Activated CD4-positive, alpha-beta memory T cell treated with anti-CD3 and anti-CD28 coated beads for 36 hours (primary cell): ENCODE data around the gene PSME3. TPM values are rescaled to one million over a fixed set of nuclear protein-coding genes. Genes with fewer than 3 reads are reported as not detected.
"Not testable (repeated sequence)": the region's sequence is repeated elsewhere in the genome, so short reads cannot be mapped to it uniquely, and the experiment has no call there.

ENCODE experiments used
- CTCF ChIA-PET: fragments of 350-600 bp; sonication (Branson Sonifier 250); formaldehyde crosslinking; loops from one replicate; lab custom pipeline; 2021; ENCODE audit warnings: antibody characterized with exemption, inconsistent platforms; lab: Charles Lee
- POLR2A ChIA-PET: fragments of 350-600 bp; sonication (Branson Sonifier 250); formaldehyde crosslinking; loops from one replicate; lab custom pipeline; 2021; ENCODE audit warnings: antibody characterized with exemption; lab: Charles Lee
- DNase-seq: peaks from one replicate; pipeline ENCODE4 v3.0.0-alpha.2; 2020
- H3K27ac Mint-ChIP-seq: one replicate; pipeline ENCODE4 v1.8.0; 2021; ENCODE audit warnings: mixed read lengths
- H3K27me3 Mint-ChIP-seq: one replicate; pipeline ENCODE4 v1.8.0; 2021; ENCODE audit warnings: mixed read lengths
- H3K36me3 Mint-ChIP-seq: one replicate; pipeline ENCODE4 v1.8.0; 2021; ENCODE audit warnings: mixed read lengths
- H3K4me1 Mint-ChIP-seq: one replicate; pipeline ENCODE4 v1.8.0; 2021; ENCODE audit warnings: low read depth, mixed read lengths
- H3K4me3 Mint-ChIP-seq: one replicate; pipeline ENCODE4 v1.8.0; 2021; ENCODE audit warnings: mild to moderate bottlenecking, mixed read lengths
- H3K9me3 Mint-ChIP-seq: one replicate; pipeline ENCODE4 v1.8.0; 2021; ENCODE audit warnings: mixed read lengths
- intact Hi-C: fragments of 100-400 bp; cut with micrococcal nuclease; formaldehyde crosslinking; loops from one replicate; pipeline ENCODE4 v1.15.1; 2023
- total RNA-seq, 2 experiments: library from RNA; stranded (reverse); gene quantifications; one replicate each; pipeline ENCODE4 v1.2.3, GENCODE V29; 2021

Gene PSME3
- total RNA-seq, 2 experiments from 2014 or later, result 111 to 116 TPM

DNA sequence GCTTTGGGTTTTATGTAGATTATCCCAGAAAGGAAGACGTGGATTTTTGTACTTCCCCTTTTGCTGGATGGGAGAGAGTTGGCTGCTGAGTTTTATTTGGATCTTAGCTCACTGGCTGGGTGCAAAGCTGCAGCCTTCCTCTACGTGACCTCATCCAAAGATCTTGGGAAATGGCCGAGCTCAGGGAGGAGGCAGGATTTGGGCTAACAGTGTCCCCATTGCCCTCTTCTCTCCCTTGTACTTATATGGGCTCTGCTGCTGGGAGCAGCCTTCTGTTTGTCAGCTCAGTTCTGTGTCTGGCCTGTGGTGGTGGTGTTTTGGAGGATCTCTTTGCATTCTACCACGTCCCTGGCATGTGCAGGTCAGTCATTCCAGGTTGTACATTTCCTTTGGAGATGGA lies 19.8 kb downstream of the PSME3 start:
- CTCF ChIA-PET, result no interaction called here

DNA sequence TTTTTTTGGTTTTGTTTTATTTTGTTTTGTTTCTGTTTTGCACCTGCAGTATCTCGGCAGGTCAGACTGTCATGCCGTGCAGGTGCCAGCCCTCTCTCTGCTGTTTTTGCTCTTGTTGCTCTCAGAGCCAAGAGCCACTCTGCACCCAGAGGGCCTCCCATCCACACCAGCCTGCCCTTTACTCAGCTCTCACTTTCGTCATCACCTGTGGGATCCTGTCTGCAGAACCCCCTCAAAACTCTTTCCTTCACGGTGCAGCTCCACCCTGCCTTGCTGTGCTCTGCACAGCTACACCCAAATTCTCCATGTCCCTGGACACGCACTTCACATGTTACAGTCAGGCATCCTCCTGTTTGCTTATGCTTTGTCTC lies 20.4 kb downstream of the PSME3 start:
- POLR2A ChIA-PET, result interaction anchor here (0.6 kb wide), 1 partner anchor 28 kb away, joined by 3 read pairs; no protein-coding TSS in a partner anchor
- CTCF ChIA-PET, result no interaction called here
- Mint-ChIP-seq H3K36me3 (peaks cover 3% of the 10 kb centered on the region), H3K4me3 (no peak overlapping the region), H3K9me3 (no peaks in the 10 kb centered on the region), H3K27me3 (peaks cover 1% of the 10 kb centered on the region), H3K4me1 (no peaks in the 10 kb centered on the region), H3K27ac (no peak overlapping the region)
- DNase-seq, result no peak
- intact Hi-C loops, result no loop called here

More for the DNA sequence above, 19.8 kb downstream of the PSME3 start:
- Mint-ChIP-seq H3K4me3 (no peak overlapping the region), H3K36me3 (peaks cover 3% of the 10 kb centered on the region), H3K4me1 (no peaks in the 10 kb centered on the region), H3K27ac (no peak overlapping the region), H3K27me3 (peaks cover 1% of the 10 kb centered on the region), H3K9me3 (no peaks in the 10 kb centered on the region)
- DNase-seq, result no peak
- intact Hi-C loops, result no loop called here
- POLR2A ChIA-PET, result interaction anchor here (0.6 kb wide), 1 partner anchor 28 kb away, joined by 3 read pairs; no protein-coding TSS in a partner anchor

GRCh38 chr17:42853968-42854790 lies 21.0 kb downstream of the PSME3 start:
- POLR2A ChIA-PET, result interaction anchor here (0.6 kb wide), 1 partner anchor 29 kb away, joined by 3 read pairs; no protein-coding TSS in a partner anchor
- CTCF ChIA-PET, result no interaction called here
- peaks cover 3% of the 10 kb centered on the region for H3K36me3 Mint-ChIP-seq

DNA sequence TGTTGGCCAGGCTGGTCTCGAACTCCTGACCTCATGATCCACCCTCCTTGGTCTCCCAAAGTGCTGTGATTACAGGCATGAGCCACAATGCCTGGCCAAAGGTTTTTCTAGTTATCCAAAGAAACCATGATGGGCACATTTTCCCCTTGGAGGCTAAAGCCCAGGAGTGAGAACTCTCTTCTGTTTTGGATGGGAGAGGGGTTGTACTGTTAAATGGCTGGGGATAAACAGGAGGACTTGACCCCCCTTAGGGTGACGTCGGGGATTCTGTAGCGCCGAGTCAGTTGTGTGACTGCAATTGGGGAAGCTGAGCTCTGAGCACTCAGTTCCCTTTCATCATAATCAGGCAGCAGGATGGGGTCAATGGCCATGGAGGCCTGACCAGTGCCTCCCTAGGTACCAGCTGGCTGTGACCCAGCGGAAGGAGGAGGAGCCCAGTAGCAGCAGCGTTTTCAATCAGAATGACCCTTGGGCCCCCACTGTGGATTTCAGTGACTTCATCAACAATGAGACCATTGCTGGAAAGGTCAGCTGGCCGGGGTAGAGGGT lies 21.9 kb downstream of the PSME3 start:
- Mint-ChIP-seq H3K36me3 (peaks cover 3% of the 10 kb centered on the region), H3K9me3 (no peaks in the 10 kb centered on the region), H3K27me3 (peaks cover 1% of the 10 kb centered on the region), H3K4me1 (no peaks in the 10 kb centered on the region), H3K27ac (no peak overlapping the region), H3K4me3 (no peak overlapping the region)
- no peak for DNase-seq
- intact Hi-C loops, result no loop called here
- CTCF ChIA-PET, result no interaction called here
- POLR2A ChIA-PET, result no interaction called here

More at GRCh38 chr17:42853968-42854790, 21.0 kb downstream of the PSME3 start:
- no peak overlapping the region for H3K27ac Mint-ChIP-seq
- no peaks in the 10 kb centered on the region for H3K9me3 Mint-ChIP-seq
- H3K4me3 Mint-ChIP-seq, result no peak overlapping the region
- H3K27me3 Mint-ChIP-seq, result peaks cover 1% of the 10 kb centered on the region
- no peak for DNase-seq
- intact Hi-C loops, result no loop called here
- no peaks in the 10 kb centered on the region for H3K4me1 Mint-ChIP-seq

GRCh38 chr17:42856093-42856492 lies 22.9 kb downstream of the PSME3 start:
- CTCF ChIA-PET, DNase-seq, H3K27me3 Mint-ChIP-seq, H3K4me3 Mint-ChIP-seq, POLR2A ChIA-PET, H3K27ac Mint-ChIP-seq, intact Hi-C loops, H3K36me3 Mint-ChIP-seq, H3K9me3 Mint-ChIP-seq, H3K4me1 Mint-ChIP-seq: not testable (repeated sequence)

DNA sequence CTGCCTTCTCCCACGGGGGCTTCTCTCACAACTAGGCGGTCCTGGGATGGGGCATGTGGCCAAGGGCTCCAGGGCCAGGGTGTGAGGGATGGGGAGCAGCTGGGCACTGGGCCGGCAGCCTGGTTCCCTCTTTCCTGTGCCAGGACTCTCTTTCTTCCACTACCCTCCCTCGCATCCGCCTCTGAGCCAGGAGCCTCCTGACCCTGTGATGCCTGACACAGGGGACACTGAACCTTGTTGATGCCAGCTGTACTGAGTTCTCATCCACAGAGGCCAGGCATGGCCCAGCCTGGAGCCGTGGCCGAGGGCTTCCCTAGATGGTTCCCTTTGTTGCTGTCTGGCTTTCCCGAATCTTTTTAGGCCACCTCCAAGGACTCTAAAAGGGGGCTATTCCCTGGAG lies 23.3 kb downstream of the PSME3 start:
- H3K4me3 Mint-ChIP-seq, intact Hi-C loops, DNase-seq, POLR2A ChIA-PET, H3K27ac Mint-ChIP-seq, H3K4me1 Mint-ChIP-seq, H3K36me3 Mint-ChIP-seq, H3K9me3 Mint-ChIP-seq, CTCF ChIA-PET, H3K27me3 Mint-ChIP-seq: not testable (repeated sequence)

DNA sequence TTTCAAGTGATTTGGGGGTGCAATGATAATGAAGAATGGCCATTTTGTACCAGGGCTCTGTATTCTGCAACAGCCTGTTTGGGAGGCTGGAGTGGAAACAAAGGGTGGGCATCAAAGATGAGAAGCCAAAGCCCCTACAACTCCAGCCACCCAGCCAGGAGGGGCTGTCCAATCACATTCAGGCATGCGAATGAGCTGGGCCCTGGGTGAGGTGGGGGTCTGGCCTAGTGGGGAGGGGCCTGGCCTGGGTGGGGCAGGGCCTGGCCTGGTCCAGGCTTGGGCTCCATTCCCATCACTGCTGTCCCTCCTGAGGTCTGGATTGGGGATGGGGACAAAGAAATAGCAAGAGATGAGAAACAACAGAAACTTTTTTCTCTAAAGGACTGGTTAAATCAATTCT lies 24.2 kb downstream of the PSME3 start:
- intact Hi-C loops, result no loop called here
- H3K4me1 Mint-ChIP-seq, result no peaks in the 10 kb centered on the region
- H3K27me3 Mint-ChIP-seq, result peaks cover 1% of the 10 kb centered on the region
- ChIA-PET POLR2A (no interaction called here), CTCF (no interaction called here)
- no peak for DNase-seq
- H3K9me3 Mint-ChIP-seq, result no peaks in the 10 kb centered on the region
- H3K27ac Mint-ChIP-seq, result no peak overlapping the region
- no peak overlapping the region for H3K4me3 Mint-ChIP-seq
- H3K36me3 Mint-ChIP-seq, result peaks cover 3% of the 10 kb centered on the region

DNA sequence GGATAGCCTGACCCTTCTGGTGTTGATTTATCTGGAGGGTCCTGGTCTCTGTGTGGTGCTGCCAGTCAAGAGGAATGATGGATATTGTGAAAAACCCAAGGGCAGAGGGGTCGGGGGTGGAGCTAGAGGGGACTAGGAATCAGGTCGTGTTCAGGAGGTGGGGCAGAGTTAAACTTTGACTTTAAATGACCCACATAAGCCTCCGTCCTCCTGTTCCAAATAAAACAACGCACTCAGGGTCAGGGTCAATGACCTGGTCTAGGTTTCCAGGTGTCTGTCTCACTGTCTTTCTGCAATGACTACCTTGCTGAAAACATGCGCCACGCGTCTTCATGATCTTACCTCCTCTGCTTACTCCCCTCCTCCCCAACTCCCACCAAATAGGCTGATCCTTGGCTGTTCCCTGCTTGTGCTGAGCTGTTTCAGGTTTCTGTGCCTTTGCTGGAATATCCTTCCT lies 32.5 kb downstream of the PSME3 start:
- intact Hi-C loops, result no loop called here
- no peaks in the 10 kb centered on the region for H3K4me1 Mint-ChIP-seq
- CTCF ChIA-PET, result no interaction called here

GRCh38 chr17:42866216-42866615 lies 33.0 kb downstream of the PSME3 start:
- Mint-ChIP-seq H3K36me3 (no peaks in the 10 kb centered on the region), H3K27me3 (peaks cover 8% of the 10 kb centered on the region), H3K4me3 (no peak overlapping the region), H3K27ac (no peak overlapping the region), H3K9me3 (peaks cover 2% of the 10 kb centered on the region), H3K4me1 (no peaks in the 10 kb centered on the region)
- no peak for DNase-seq
- CTCF ChIA-PET, result no interaction called here
- POLR2A ChIA-PET, result no interaction called here
- intact Hi-C loops, result no loop called here

More for the DNA sequence above, 32.5 kb downstream of the PSME3 start:
- Mint-ChIP-seq H3K9me3 (peaks cover 2% of the 10 kb centered on the region), H3K27me3 (peaks cover 8% of the 10 kb centered on the region), H3K36me3 (no peaks in the 10 kb centered on the region), H3K27ac (no peak overlapping the region), H3K4me3 (no peak overlapping the region)
- POLR2A ChIA-PET, result no interaction called here
- no peak for DNase-seq

GRCh38 chr17:42866631-42867575 lies 33.7 kb downstream of the PSME3 start:
- intact Hi-C loops, result no loop called here
- Mint-ChIP-seq H3K36me3 (no peaks in the 10 kb centered on the region), H3K27me3 (peaks cover 8% of the 10 kb centered on the region), H3K4me1 (no peaks in the 10 kb centered on the region), H3K9me3 (peaks cover 2% of the 10 kb centered on the region), H3K27ac (no peak overlapping the region), H3K4me3 (no peak overlapping the region)
- CTCF ChIA-PET, result no interaction called here
- POLR2A ChIA-PET, result no interaction called here
- DNase-seq, result no peak

GRCh38 chr17:42867694-42868261 lies 34.6 kb downstream of the PSME3 start:
- H3K4me1 Mint-ChIP-seq, DNase-seq, POLR2A ChIA-PET, H3K9me3 Mint-ChIP-seq, H3K27ac Mint-ChIP-seq, CTCF ChIA-PET, H3K27me3 Mint-ChIP-seq, H3K36me3 Mint-ChIP-seq, H3K4me3 Mint-ChIP-seq, intact Hi-C loops: not testable (repeated sequence)

DNA sequence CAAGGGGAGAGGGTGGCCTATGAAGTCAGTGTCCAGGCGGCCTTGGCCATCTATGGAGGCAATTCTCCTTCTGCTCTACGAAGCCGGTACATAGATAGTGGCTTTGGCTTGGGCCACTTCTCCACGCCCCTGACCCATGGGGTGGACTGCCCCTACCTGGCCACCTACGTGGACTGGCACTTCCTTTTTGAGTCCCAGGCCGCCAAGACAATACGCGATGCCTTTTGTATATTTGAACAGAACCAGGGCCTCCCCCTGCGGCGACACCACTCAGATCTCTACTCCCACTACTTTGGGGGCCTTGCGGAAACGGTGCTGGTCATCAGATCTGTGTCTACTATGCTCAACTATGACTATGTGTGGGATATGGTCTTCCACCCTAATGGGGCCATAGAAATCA lies 35.1 kb downstream of the PSME3 start:
- H3K4me3 Mint-ChIP-seq, result no peak overlapping the region
- ChIA-PET CTCF (no interaction called here), POLR2A (no interaction called here)
- H3K9me3 Mint-ChIP-seq, result peaks cover 2% of the 10 kb centered on the region
- peaks cover 10% of the 10 kb centered on the region for H3K27me3 Mint-ChIP-seq
- no peak overlapping the region for H3K27ac Mint-ChIP-seq
- intact Hi-C loops, result no loop called here
- H3K36me3 Mint-ChIP-seq, result no peaks in the 10 kb centered on the region
- no peak for DNase-seq
- no peaks in the 10 kb centered on the region for H3K4me1 Mint-ChIP-seq
